Colonic mucosa (tissue), 4 donors: Measurements from ENCODE around the gene ZNF326. TPM values are rescaled to one million over a fixed set of nuclear protein-coding genes. Genes with fewer than 3 reads are reported as not detected.
"Not testable (repeated sequence)": the region's sequence is repeated elsewhere in the genome, so short reads cannot be mapped to it uniquely, and the experiment has no call there.

ENCODE experiments used
- DNase-seq: peaks from one replicate; pipeline ENCODE4 v3.0.0-alpha.2; 2020
- H3K27ac ChIP-seq: fragments of 200-600 bp; one replicate; pipeline ENCODE4 v1.8.0; 2021
- H3K27me3 ChIP-seq: fragments of 200-600 bp; one replicate; pipeline ENCODE4 v1.8.0; 2021
- H3K36me3 ChIP-seq: fragments of 200-600 bp; one replicate; pipeline ENCODE4 v1.8.0; 2021
- H3K4me1 ChIP-seq: fragments of 200-600 bp; one replicate; pipeline ENCODE4 v1.8.0; 2021; ENCODE audit warnings: mild to moderate bottlenecking
- H3K4me3 ChIP-seq: fragments of 200-600 bp; one replicate; pipeline ENCODE4 v1.8.0; 2021
- H3K9ac ChIP-seq, 2 donors: one replicate each; pipeline ENCODE4 v1.7.0; 2013; ENCODE audit warnings: control low read depth in 2 of 2, low read depth in 2 of 2, low read length in 2 of 2
- H3K9me3 ChIP-seq: fragments of 200-600 bp; one replicate; pipeline ENCODE4 v1.8.0; 2021
- intact Hi-C: fragments of 100-400 bp; cut with DNase I; formaldehyde crosslinking; loops from one replicate; pipeline ENCODE4 v1.14.1; 2022
- total RNA-seq, 2 donors: library from RNA; stranded (reverse); fragmentation: NEBNext Ultra II Directional in 1 of 2; extraction: Animal tissue kit (Norgen Biotek cat#: 25700) in 1 of 2; gene quantifications; one replicate each; pipeline ENCODE4 v1.2.1, GENCODE V29; 2021
- TF ChIP-seq, protein P1 (sequence below): fragments of 200-600 bp; IDR thresholded peaks from one replicate; pipeline ENCODE4 v1.8.0; 2022; ENCODE audit warnings: antibody characterized with exemption, mild to moderate bottlenecking
- donor health status: healthy.
- donor health status: DM: no; HTN: no; CAD: no.
- donor health status: DM: no; HTN: no; CAD: no.

The ZNF326 gene
- total RNA-seq, 2 donors from 2014 or later: 24.6 TPM

DNA sequence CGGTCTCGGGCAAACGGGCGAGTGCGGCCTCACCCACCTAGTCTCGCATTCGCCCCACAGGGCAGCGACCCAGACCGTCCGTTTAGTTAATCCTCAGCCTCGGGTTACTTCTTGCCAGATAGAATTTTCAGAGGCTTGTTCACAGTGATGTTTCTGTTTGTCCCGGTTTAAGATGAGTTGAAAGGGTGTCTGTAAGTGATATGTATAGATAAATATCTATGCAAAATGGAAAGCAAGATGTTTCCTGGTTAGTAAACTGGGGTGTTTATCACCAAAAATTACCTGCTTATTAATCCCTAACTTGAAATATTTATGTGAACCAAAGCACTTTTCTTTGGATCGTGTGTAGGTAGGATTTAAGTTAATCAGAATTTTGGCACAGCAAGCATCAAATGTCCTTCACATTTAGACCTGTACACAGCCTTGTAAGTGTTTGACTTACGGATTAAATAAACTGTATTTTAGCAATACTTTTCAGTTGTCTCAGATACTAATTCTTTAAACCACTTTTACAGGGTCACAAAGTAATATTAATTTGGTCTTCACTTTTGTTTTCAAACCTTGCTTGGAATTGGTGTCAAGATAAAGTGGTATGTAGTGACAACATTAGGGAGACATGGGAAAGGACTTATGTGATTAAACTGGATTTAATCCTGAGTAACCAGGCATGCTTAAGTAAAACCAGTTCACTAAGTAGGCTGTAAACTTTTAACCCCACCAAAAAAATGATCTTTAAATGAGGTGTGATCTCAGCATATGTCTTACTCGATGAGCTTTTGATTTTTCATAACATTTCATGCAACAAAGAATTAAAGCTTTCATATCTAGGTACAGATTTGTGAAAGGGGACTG lies 914 bp downstream of the ZNF326 start:
- no peak for DNase-seq
- peaks cover 9% of the 10 kb centered on the region for H3K4me1 ChIP-seq
- TF ChIP-seq, protein P1, sequence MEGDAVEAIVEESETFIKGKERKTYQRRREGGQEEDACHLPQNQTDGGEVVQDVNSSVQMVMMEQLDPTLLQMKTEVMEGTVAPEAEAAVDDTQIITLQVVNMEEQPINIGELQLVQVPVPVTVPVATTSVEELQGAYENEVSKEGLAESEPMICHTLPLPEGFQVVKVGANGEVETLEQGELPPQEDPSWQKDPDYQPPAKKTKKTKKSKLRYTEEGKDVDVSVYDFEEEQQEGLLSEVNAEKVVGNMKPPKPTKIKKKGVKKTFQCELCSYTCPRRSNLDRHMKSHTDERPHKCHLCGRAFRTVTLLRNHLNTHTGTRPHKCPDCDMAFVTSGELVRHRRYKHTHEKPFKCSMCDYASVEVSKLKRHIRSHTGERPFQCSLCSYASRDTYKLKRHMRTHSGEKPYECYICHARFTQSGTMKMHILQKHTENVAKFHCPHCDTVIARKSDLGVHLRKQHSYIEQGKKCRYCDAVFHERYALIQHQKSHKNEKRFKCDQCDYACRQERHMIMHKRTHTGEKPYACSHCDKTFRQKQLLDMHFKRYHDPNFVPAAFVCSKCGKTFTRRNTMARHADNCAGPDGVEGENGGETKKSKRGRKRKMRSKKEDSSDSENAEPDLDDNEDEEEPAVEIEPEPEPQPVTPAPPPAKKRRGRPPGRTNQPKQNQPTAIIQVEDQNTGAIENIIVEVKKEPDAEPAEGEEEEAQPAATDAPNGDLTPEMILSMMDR: no peak
- intact Hi-C loops: no loop called here
- H3K4me3 ChIP-seq: peak overlapping the region; percentile 80
- H3K36me3 ChIP-seq: no peaks in the 10 kb centered on the region
- H3K9ac ChIP-seq: peak overlapping the region; percentile 88 to 98
- H3K9me3 ChIP-seq: no peaks in the 10 kb centered on the region
- H3K27me3 ChIP-seq: no peaks in the 10 kb centered on the region
- peak overlapping the region; percentile 92 for H3K27ac ChIP-seq

GRCh38 chr1:89996450-89997110 lies 1.7 kb downstream of the ZNF326 start:
- Histone ChIP-seq H3K9ac (peak overlapping the region in 1 of 2 donors; percentile 88), H3K4me3 (peak overlapping the region; percentile 80), H3K27me3 (no peaks in the 10 kb centered on the region), H3K4me1 (peaks cover 9% of the 10 kb centered on the region), H3K9me3 (no peaks in the 10 kb centered on the region), H3K36me3 (no peaks in the 10 kb centered on the region), H3K27ac (peak overlapping the region; percentile 92)
- intact Hi-C loops: no loop called here
- DNase-seq: peak; percentile 43
- TF ChIP-seq, protein P1: no peak

DNA sequence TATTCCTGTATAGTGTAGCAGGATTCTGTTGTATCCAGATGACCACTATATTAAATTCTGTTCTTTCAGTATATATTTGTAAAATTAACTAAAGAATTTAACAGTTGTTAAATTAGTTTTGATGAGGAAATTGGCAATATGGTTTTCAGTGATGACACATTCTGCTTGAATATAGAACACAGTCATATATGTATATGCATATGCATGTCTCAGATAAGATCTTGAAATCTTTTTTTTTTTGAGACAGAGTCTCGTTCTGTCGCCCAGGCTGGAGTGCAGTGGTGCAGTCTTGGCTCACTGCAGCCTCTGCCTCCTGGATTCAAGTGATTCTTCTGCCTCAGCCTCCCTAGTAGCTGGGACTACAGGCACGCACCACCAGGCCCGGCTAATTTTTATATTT lies 2.2 kb downstream of the ZNF326 start:
- H3K9ac ChIP-seq, H3K9me3 ChIP-seq, H3K36me3 ChIP-seq, H3K4me1 ChIP-seq, H3K27me3 ChIP-seq, H3K27ac ChIP-seq, DNase-seq, intact Hi-C loops: not testable (repeated sequence)
- H3K4me3 ChIP-seq: peak overlapping the region; percentile 80

DNA sequence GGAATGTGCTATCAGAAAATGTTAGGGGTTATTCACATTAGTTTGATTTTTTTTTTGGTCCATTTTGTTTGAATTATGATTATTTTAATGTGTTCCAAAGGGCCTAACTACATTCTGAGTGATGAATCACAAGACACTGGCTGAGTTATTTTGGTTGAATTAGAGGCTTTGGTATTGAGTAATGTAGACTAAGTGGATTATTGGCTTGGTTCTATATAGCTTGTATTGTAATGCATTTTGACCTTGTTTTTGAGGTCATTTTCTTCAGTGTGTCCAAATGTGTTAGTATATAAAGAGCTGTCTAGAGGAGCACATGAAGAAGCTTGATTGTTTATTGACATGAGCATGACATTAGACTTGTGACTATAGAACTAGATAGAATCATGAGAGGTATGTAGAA lies 3.4 kb downstream of the ZNF326 start:
- H3K27me3 ChIP-seq: no peaks in the 10 kb centered on the region
- TF ChIP-seq, protein P1: no peak
- intact Hi-C loops: no loop called here
- no peak for DNase-seq
- no peaks in the 10 kb centered on the region for H3K9me3 ChIP-seq
- H3K4me1 ChIP-seq: peaks cover 9% of the 10 kb centered on the region
- H3K4me3 ChIP-seq: no peak overlapping the region
- no peak overlapping the region for H3K27ac ChIP-seq
- no peaks in the 10 kb centered on the region for H3K36me3 ChIP-seq
- no peak overlapping the region for H3K9ac ChIP-seq

DNA sequence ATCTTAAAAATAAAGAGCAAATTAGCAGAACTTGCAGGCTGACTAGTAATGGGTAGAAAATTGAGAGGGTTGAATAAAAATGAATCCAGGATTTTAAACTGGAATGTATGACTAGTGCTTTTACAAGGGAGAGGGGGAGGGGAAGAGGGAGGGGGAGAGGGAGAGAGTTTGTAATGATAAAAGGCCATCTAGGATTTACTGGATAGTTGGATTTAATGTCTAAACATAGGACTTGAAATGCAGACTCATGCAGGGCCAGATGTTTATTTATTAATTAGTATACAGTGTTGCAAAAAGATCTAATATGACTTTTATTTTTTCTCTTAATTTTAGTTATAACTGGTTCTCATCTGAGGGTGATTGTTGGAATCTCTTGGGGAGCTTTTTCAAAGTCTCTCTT lies 4.3 kb downstream of the ZNF326 start:
- peaks cover 9% of the 10 kb centered on the region for H3K4me1 ChIP-seq

More for the DNA sequence above, 4.3 kb downstream of the ZNF326 start:
- Histone ChIP-seq H3K27me3 (no peaks in the 10 kb centered on the region), H3K4me3 (no peak overlapping the region), H3K27ac (no peak overlapping the region), H3K9ac (no peak overlapping the region), H3K9me3 (no peaks in the 10 kb centered on the region), H3K36me3 (no peaks in the 10 kb centered on the region)
- DNase-seq: no peak
- intact Hi-C loops: no loop called here
- TF ChIP-seq, protein P1: no peak
